HCT116 (cell line): ENCODE data around the gene ZER1. TPM values are rescaled to one million over a fixed set of nuclear protein-coding genes. Genes with fewer than 3 reads are reported as not detected.

ENCODE experiments used
- ATAC-seq: fragments of 200-7000 bp; cut with Tn5 transposase; 2 replicates; pipeline ENCODE4 v1.9.1; 2020; ENCODE audit warnings: mild to moderate bottlenecking, moderate library complexity
- BruUV-seq: library from RNA; stranded (reverse); fragments of 400-500 nt; replicated peaks from 2 replicates; lab custom pipeline; 2021; lab: Mats Ljungman, UMichigan
- CTCF ChIA-PET: fragments of 300-600 bp; sonication (Branson Sonifier 250); formaldehyde crosslinking; loops from one replicate; lab custom pipeline; 2021; ENCODE audit warnings: antibody characterized with exemption; lab: Charles Lee
- POLR2A ChIA-PET: fragments of 300-600, 350-600 bp; sonication (Branson Sonifier 250); formaldehyde crosslinking; loops from one replicate; lab custom pipeline; 2021; ENCODE audit warnings: antibody characterized with exemption; lab: Charles Lee
- RAD21 ChIA-PET, 2 experiments: fragments of 300-600 bp; sonication (Branson Sonifier 250); formaldehyde crosslinking; loops; one replicate each; lab custom pipeline; 2023; ENCODE audit warnings: low total read pairs in 2 of 2; ENCODE audit not compliant: uncharacterized antibody in 2 of 2, unreplicated experiment in 2 of 2, low non-redundant PET in 1 of 2; lab: Charles Lee
- DNase-seq: peaks from one replicate; pipeline ENCODE4 v3.0.0-alpha.2; 2010; ENCODE audit warnings: low read depth, low spot score
- H2AFZ ChIP-seq: fragments of 200-600 bp; shearing (Covaris generic), sonication (generic); 2 replicates; pipeline ENCODE4 v1.6.1; 2017; ENCODE audit warnings: low read depth, mixed run types, mixed read lengths, antibody characterized with exemption, low read length; ENCODE audit not compliant: poor library complexity, severe bottlenecking
- H3K27ac ChIP-seq: 2 replicates; pipeline ENCODE4 v1.5.1; 2012; ENCODE audit warnings: low read depth, low read length
- H3K27me3 ChIP-seq: fragments of 200-600 bp; sonication (generic); 2 replicates; pipeline ENCODE4 v1.6.1; 2016; ENCODE audit warnings: mixed run types, low read length, mixed read lengths; ENCODE audit not compliant: insufficient read depth
- H3K36me3 ChIP-seq, 2 experiments: fragments of 200-500 bp in 1 of 2; fragments of 200-600 bp in 1 of 2; sonication (Bioruptor generic) in 1 of 2; sonication (generic) in 1 of 2; 2 replicates each; pipeline versions ENCODE4 v1.5.1 to v1.6.1; 2014 to 2016; ENCODE audit warnings: low read length in 2 of 2, inconsistent platforms in 1 of 2, mixed read lengths in 1 of 2, mixed run types in 1 of 2; ENCODE audit not compliant: insufficient read depth in 2 of 2, control insufficient read depth in 1 of 2
- H3K4me1 ChIP-seq, 2 experiments: fragments of 200-600 bp in 1 of 2; sonication (generic) in 1 of 2; 2 replicates each; pipeline versions ENCODE4 v1.5.1 to v1.6.1; 2012 to 2017; ENCODE audit warnings: low read length in 2 of 2, inconsistent platforms in 1 of 2, mild to moderate bottlenecking in 1 of 2, mixed read lengths in 1 of 2, mixed run types in 1 of 2, moderate library complexity in 1 of 2; ENCODE audit not compliant: insufficient read depth in 2 of 2, control insufficient read depth in 1 of 2
- H3K4me2 ChIP-seq: fragments of 200-600 bp; sonication (generic); 2 replicates; pipeline ENCODE4 v1.6.1; 2017; ENCODE audit warnings: mixed run types, low read length, mixed read lengths
- H3K4me3 ChIP-seq, 2 experiments: fragments of 200-600 bp in 1 of 2; sonication (generic) in 1 of 2; replicated peaks in 1 of 2; 2 replicates each; pipeline ENCODE4 v1.5.1; 2011 to 2016; ENCODE audit warnings: low read length in 2 of 2, control low read depth in 1 of 2, low read depth in 1 of 2, mild to moderate bottlenecking in 1 of 2, mixed read lengths in 1 of 2, mixed run types in 1 of 2
- H3K79me2 ChIP-seq: fragments of 200-600 bp; sonication (generic); 2 replicates; pipeline ENCODE4 v1.6.1; 2017; ENCODE audit warnings: mild to moderate bottlenecking, mixed run types, low read length, moderate library complexity, mixed read lengths; ENCODE audit not compliant: insufficient read depth
- H3K9ac ChIP-seq: fragments of 200-600 bp; sonication (generic); 2 replicates; pipeline ENCODE4 v1.6.1; 2016; ENCODE audit warnings: low read length, mixed read lengths
- H3K9me2 ChIP-seq: fragments of 200-600 bp; sonication (generic), shearing (Covaris generic); 2 replicates; pipeline ENCODE4 v1.6.1; 2017; ENCODE audit warnings: mixed run types, mild to moderate bottlenecking, moderate library complexity; ENCODE audit not compliant: insufficient read depth
- H3K9me3 ChIP-seq, 2 experiments: fragments of 200-500 bp in 1 of 2; fragments of 200-600 bp in 1 of 2; sonication (Bioruptor generic) in 1 of 2; sonication (generic) in 1 of 2; 2 replicates each; pipeline ENCODE4 v1.6.1; 2014 to 2017; ENCODE audit warnings: low read length in 2 of 2, mixed read lengths in 2 of 2, inconsistent platforms in 1 of 2, low read depth in 1 of 2, mild to moderate bottlenecking in 1 of 2, mixed run types in 1 of 2, moderate library complexity in 1 of 2; ENCODE audit not compliant: control insufficient read depth in 1 of 2, insufficient read depth in 1 of 2
- H4K20me1 ChIP-seq: fragments of 200-600 bp; sonication (generic), shearing (Covaris generic); 2 replicates; pipeline ENCODE4 v1.6.1; 2017; ENCODE audit warnings: mixed run types, mild to moderate bottlenecking, moderate library complexity; ENCODE audit not compliant: insufficient read depth
- CBX3 ChIP-seq: IDR thresholded peaks from 2 replicates; pipeline ENCODE4 v1.6.1; 2012; ENCODE audit warnings: low read depth
- EGR1 ChIP-seq: IDR thresholded peaks from 2 replicates; pipeline ENCODE4 v1.6.1; 2012; ENCODE audit warnings: low read depth
- ELF1 ChIP-seq: IDR thresholded peaks from 2 replicates; pipeline ENCODE4 v1.6.1; 2012; ENCODE audit warnings: low read depth, borderline replicate concordance
- EZH2 ChIP-seq: fragments of 200-600 bp; sonication (generic); IDR thresholded peaks from 2 replicates; pipeline ENCODE4 v1.6.1; 2017; ENCODE audit warnings: antibody characterized with exemption, mixed run types
- FOSL1 ChIP-seq: IDR thresholded peaks from 2 replicates; pipeline ENCODE4 v1.6.1; 2012; ENCODE audit warnings: low read depth
- JUND ChIP-seq: IDR thresholded peaks from 2 replicates; pipeline ENCODE4 v1.6.1; 2012
- POLR2AphosphoS5 ChIP-seq: IDR thresholded peaks from 2 replicates; pipeline ENCODE4 v1.6.1; 2011; ENCODE audit warnings: mild to moderate bottlenecking, low read depth, low read length, moderate library complexity
- RAD21 ChIP-seq: IDR thresholded peaks from 2 replicates; pipeline ENCODE4 v1.6.1; 2012; ENCODE audit warnings: low read depth, mild to moderate bottlenecking
- SIN3A ChIP-seq: IDR thresholded peaks from 2 replicates; pipeline ENCODE4 v1.6.1; 2012; ENCODE audit warnings: low read depth
- SP1 ChIP-seq: IDR thresholded peaks from 2 replicates; pipeline ENCODE4 v1.6.1; 2012; ENCODE audit warnings: low read depth
- SRF ChIP-seq: IDR thresholded peaks from 2 replicates; pipeline ENCODE4 v1.6.1; 2012; ENCODE audit warnings: low read depth
- YY1 ChIP-seq: IDR thresholded peaks from 2 replicates; pipeline ENCODE4 v1.6.1; 2011; ENCODE audit warnings: low read length, low read depth, moderate library complexity, mild to moderate bottlenecking; ENCODE audit not compliant: insufficient replicate concordance; ENCODE audit errors: extremely low read depth
- ZFX ChIP-seq: fragments of 450-650 bp; IDR thresholded peaks from 2 replicates; pipeline ENCODE4 v1.6.1; 2017
- ZNF274 ChIP-seq: fragments of 200-500 bp; sonication (Bioruptor generic); IDR thresholded peaks from 2 replicates; pipeline ENCODE4 v1.6.1; 2014; ENCODE audit warnings: mild to moderate bottlenecking, low read depth, low read length, inconsistent platforms
- intact Hi-C: fragments of 100-400 bp; cut with micrococcal nuclease; formaldehyde crosslinking; loops from 2 replicates; pipeline ENCODE4 v1.10.0; 2022
- total RNA-seq: library from RNA; stranded (reverse); gene quantifications from one replicate; pipeline ENCODE4 v1.2.1, GENCODE V29; 2021; ENCODE audit not compliant: unreplicated experiment
- TF ChIP-seq, protein P1 (sequence below): IDR thresholded peaks from 2 replicates; pipeline ENCODE4 v1.6.1; 2012; ENCODE audit warnings: low read depth
- TF ChIP-seq, protein P2 (sequence below), 3 experiments: fragments of 200-600 bp in 1 of 3; sonication (generic) in 1 of 3; IDR thresholded peaks in 2 of 3; conservative IDR thresholded peaks in 1 of 3; 2 replicates each; pipeline ENCODE4 v1.5.1; 2012 to 2017; ENCODE audit warnings: low read depth in 2 of 3, low read length in 2 of 3, antibody characterized with exemption in 1 of 3, borderline replicate concordance in 1 of 3, control low read depth in 1 of 3, mild to moderate bottlenecking in 1 of 3, mixed read lengths in 1 of 3, mixed run types in 1 of 3, moderate library complexity in 1 of 3; ENCODE audit not compliant: insufficient read depth in 1 of 3
- TF ChIP-seq, protein P3 (sequence below): IDR thresholded peaks from 2 replicates; pipeline ENCODE4 v1.6.1; 2011; ENCODE audit warnings: mild to moderate bottlenecking, low read length, moderate library complexity; ENCODE audit not compliant: insufficient replicate concordance; ENCODE audit errors: extremely low read depth
- TF ChIP-seq, protein P4 (sequence below): IDR thresholded peaks from 2 replicates; pipeline ENCODE4 v1.6.1; 2012
- TF ChIP-seq, protein P5 (sequence below): IDR thresholded peaks from 2 replicates; pipeline ENCODE4 v1.6.1; 2012

Gene ZER1
- total RNA-seq, 1 experiment from 2014 or later: 18.0 TPM

DNA sequence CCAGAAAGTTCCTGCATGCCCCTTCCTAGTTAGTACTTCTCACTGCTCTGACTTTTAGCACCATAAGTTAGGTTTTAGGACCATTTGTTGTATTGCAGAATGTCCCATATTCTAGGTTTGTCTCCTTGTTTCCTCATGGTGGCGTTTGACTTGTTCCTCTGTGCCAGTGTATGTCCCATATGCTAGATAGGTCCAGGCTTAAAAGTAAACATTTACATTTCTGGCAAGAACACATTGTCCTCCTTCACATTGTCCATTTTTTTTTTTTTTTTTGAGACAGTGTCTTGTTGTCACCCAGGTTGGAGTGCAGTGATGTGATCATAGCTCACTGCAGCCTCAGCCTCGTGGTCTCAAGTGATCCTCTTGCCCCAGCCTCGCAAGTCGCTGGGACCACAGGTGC is 30.8 kb upstream of the ZER1 start:
- Histone ChIP-seq H3K36me3 (peaks cover 16 to 21% of the 10 kb centered on the region in 2 experiments; a peak in 3 of 4 replicates), H3K79me2 (no peaks in the 10 kb centered on the region), H4K20me1 (no peaks in the 10 kb centered on the region), H3K27me3 (no peaks in the 10 kb centered on the region), H3K9me3 (no peaks in the 10 kb centered on the region), H3K27ac (no peak overlapping the region), H2AFZ (no peak overlapping the region)
- no TSS peak for BruUV-seq
- RAD21 ChIA-PET: no interaction called here
- intact Hi-C loops: no loop called here
- TF ChIP-seq CBX3 (no peak), SP1 (no peak), ZFX (no peak), FOSL1 (no peak), ZNF274 (no peak), JUND (no peak), SIN3A (no peak), ELF1 (no peak), YY1 (no peak), SRF (no peak), RAD21 (no peak), POLR2AphosphoS5 (no peak), EGR1 (no peak), EZH2 (no peak)
- TF ChIP-seq, protein P1, sequence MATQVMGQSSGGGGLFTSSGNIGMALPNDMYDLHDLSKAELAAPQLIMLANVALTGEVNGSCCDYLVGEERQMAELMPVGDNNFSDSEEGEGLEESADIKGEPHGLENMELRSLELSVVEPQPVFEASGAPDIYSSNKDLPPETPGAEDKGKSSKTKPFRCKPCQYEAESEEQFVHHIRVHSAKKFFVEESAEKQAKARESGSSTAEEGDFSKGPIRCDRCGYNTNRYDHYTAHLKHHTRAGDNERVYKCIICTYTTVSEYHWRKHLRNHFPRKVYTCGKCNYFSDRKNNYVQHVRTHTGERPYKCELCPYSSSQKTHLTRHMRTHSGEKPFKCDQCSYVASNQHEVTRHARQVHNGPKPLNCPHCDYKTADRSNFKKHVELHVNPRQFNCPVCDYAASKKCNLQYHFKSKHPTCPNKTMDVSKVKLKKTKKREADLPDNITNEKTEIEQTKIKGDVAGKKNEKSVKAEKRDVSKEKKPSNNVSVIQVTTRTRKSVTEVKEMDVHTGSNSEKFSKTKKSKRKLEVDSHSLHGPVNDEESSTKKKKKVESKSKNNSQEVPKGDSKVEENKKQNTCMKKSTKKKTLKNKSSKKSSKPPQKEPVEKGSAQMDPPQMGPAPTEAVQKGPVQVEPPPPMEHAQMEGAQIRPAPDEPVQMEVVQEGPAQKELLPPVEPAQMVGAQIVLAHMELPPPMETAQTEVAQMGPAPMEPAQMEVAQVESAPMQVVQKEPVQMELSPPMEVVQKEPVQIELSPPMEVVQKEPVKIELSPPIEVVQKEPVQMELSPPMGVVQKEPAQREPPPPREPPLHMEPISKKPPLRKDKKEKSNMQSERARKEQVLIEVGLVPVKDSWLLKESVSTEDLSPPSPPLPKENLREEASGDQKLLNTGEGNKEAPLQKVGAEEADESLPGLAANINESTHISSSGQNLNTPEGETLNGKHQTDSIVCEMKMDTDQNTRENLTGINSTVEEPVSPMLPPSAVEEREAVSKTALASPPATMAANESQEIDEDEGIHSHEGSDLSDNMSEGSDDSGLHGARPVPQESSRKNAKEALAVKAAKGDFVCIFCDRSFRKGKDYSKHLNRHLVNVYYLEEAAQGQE: no peak
- TF ChIP-seq, protein P2, sequence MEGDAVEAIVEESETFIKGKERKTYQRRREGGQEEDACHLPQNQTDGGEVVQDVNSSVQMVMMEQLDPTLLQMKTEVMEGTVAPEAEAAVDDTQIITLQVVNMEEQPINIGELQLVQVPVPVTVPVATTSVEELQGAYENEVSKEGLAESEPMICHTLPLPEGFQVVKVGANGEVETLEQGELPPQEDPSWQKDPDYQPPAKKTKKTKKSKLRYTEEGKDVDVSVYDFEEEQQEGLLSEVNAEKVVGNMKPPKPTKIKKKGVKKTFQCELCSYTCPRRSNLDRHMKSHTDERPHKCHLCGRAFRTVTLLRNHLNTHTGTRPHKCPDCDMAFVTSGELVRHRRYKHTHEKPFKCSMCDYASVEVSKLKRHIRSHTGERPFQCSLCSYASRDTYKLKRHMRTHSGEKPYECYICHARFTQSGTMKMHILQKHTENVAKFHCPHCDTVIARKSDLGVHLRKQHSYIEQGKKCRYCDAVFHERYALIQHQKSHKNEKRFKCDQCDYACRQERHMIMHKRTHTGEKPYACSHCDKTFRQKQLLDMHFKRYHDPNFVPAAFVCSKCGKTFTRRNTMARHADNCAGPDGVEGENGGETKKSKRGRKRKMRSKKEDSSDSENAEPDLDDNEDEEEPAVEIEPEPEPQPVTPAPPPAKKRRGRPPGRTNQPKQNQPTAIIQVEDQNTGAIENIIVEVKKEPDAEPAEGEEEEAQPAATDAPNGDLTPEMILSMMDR (IDR thresholded peaks at IDR 0.05 in 2 of 3, conservative IDR thresholded peaks at IDR 0.05 in 1 of 3; ENCODE audit: borderline replicate concordance in 1 of 3, insufficient read depth in 1 of 3, low read depth in 2 of 3, low read length in 2 of 3): no peak
- TF ChIP-seq, protein P3, sequence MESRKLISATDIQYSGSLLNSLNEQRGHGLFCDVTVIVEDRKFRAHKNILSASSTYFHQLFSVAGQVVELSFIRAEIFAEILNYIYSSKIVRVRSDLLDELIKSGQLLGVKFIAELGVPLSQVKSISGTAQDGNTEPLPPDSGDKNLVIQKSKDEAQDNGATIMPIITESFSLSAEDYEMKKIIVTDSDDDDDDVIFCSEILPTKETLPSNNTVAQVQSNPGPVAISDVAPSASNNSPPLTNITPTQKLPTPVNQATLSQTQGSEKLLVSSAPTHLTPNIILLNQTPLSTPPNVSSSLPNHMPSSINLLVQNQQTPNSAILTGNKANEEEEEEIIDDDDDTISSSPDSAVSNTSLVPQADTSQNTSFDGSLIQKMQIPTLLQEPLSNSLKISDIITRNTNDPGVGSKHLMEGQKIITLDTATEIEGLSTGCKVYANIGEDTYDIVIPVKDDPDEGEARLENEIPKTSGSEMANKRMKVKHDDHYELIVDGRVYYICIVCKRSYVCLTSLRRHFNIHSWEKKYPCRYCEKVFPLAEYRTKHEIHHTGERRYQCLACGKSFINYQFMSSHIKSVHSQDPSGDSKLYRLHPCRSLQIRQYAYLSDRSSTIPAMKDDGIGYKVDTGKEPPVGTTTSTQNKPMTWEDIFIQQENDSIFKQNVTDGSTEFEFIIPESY: no peak
- TF ChIP-seq, protein P4, sequence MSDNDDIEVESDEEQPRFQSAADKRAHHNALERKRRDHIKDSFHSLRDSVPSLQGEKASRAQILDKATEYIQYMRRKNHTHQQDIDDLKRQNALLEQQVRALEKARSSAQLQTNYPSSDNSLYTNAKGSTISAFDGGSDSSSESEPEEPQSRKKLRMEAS: no peak
- TF ChIP-seq, protein P5, sequence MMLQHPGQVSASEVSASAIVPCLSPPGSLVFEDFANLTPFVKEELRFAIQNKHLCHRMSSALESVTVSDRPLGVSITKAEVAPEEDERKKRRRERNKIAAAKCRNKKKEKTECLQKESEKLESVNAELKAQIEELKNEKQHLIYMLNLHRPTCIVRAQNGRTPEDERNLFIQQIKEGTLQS: no peak
- TF ChIP-seq, all 23 proteins: peak for 0
- ATAC-seq (no peak), DNase-seq (no peak)
- Histone ChIP-seq H3K9ac (no peak overlapping the region), H3K9me2 (no peaks in the 10 kb centered on the region), H3K4me3 (no peak overlapping the region), H3K4me2 (no peak overlapping the region), H3K4me1 (no peaks in the 10 kb centered on the region)
- ChIA-PET CTCF (interaction anchor here (1.9 kb wide), 1 partner anchor 16 kb away, joined by 6 read pairs; the partner anchor contains the start of gene ENDOG), POLR2A (no interaction called here)
